ENCODE data around the gene FBXO33. TPM values are rescaled to one million over a fixed set of nuclear protein-coding genes. Genes with fewer than 3 reads are reported as not detected.
A peak's percentile ranks its signal among the peaks of the same experiment; 100 is the strongest.

Gene FBXO33
- total RNA-seq, 1 experiment from 2014 or later = 9.5 TPM

DNA sequence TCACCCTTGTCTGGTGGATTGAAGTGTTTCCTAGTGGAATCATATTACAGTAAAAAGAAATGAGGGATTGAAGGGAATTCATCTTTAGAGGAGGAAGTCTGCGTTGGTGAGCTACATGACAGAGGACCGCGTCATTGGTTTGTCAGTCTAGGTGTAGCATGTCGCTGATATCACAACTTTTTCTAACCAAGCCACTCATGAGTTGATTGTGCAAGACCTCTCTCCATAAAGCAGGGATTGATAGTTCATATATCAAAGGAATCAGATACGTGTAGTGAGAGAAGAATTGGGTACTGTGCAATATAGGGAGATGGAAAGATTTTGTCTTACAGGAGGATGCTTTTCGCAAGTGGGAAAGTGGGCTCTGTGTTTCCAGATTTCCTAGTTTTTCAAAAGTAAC lies 3.0 kb upstream of the FBXO33 start:
- POLR2A ChIA-PET (ENCODE audit: low non-redundant PET) = no interaction called here
- no peak overlapping the region for H3K4me3 ChIP-seq (ENCODE audit: low read depth, low read length, poor library complexity, severe bottlenecking)
- no peaks in the 10 kb centered on the region for H3K36me3 ChIP-seq (ENCODE audit: insufficient read depth, low read length, poor library complexity, severe bottlenecking)
- no TSS peak for BruUV-seq (replicated peaks)
- H3K4me1 ChIP-seq (ENCODE audit: insufficient read depth, low read length, poor library complexity, severe bottlenecking) = peaks cover 9% of the 10 kb centered on the region
- CTCF ChIA-PET = no interaction called here
- TF ChIP-seq, protein P1, sequence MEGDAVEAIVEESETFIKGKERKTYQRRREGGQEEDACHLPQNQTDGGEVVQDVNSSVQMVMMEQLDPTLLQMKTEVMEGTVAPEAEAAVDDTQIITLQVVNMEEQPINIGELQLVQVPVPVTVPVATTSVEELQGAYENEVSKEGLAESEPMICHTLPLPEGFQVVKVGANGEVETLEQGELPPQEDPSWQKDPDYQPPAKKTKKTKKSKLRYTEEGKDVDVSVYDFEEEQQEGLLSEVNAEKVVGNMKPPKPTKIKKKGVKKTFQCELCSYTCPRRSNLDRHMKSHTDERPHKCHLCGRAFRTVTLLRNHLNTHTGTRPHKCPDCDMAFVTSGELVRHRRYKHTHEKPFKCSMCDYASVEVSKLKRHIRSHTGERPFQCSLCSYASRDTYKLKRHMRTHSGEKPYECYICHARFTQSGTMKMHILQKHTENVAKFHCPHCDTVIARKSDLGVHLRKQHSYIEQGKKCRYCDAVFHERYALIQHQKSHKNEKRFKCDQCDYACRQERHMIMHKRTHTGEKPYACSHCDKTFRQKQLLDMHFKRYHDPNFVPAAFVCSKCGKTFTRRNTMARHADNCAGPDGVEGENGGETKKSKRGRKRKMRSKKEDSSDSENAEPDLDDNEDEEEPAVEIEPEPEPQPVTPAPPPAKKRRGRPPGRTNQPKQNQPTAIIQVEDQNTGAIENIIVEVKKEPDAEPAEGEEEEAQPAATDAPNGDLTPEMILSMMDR (conservative IDR thresholded peaks at IDR 0.05; ENCODE audit: low read depth, low read length) = no peak
- TF ChIP-seq EZH2 (IDR thresholded peaks at IDR 0.05; ENCODE audit: borderline replicate concordance, low read depth, low read length, poor library complexity, severe bottlenecking) = no peak
- no peaks in the 10 kb centered on the region for H3K27me3 ChIP-seq (replicated peaks; ENCODE audit: insufficient read depth, low read depth, low read length, poor library complexity)
- no peak for DNase-seq (ENCODE audit: low spot score)
- H3K9me3 ChIP-seq (ENCODE audit: low read depth, low read length, poor library complexity, severe bottlenecking) = no peaks in the 10 kb centered on the region
- H3K27ac ChIP-seq (ENCODE audit: low read depth, low read length, poor library complexity, severe bottlenecking) = no peak overlapping the region
- intact Hi-C loops (cut with micrococcal nuclease; ENCODE audit: unreplicated experiment) = no loop called here

DNA sequence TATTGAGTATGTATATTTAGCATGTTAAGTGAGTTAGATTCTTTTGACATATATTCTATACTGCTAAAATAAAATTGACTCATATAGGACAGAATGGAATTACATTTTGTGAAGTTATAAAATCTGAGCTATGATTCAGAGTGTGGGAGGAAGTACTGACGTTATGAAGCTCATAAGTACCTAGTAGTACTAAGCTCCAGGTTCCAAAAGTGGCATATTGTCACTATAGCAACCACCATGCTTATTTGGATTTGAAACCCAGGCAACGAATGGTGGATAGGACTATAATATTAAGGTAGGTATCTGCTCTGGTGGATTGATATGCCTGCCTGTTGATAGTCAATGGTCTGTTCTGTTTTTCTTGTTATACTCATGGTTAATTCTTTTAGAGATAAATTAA lies 2.2 kb upstream of the FBXO33 start:
- BruUV-seq (replicated peaks) = no TSS peak
- CTCF ChIA-PET = no interaction called here
- Histone ChIP-seq H3K27me3 (replicated peaks; ENCODE audit: insufficient read depth, low read depth, low read length, poor library complexity) (no peaks in the 10 kb centered on the region), H3K27ac (ENCODE audit: low read depth, low read length, poor library complexity, severe bottlenecking) (no peak overlapping the region), H3K9me3 (ENCODE audit: low read depth, low read length, poor library complexity, severe bottlenecking) (no peaks in the 10 kb centered on the region), H3K4me3 (ENCODE audit: low read depth, low read length, poor library complexity, severe bottlenecking) (no peak overlapping the region), H3K4me1 (ENCODE audit: insufficient read depth, low read length, poor library complexity, severe bottlenecking) (peaks cover 17% of the 10 kb centered on the region), H3K36me3 (ENCODE audit: insufficient read depth, low read length, poor library complexity, severe bottlenecking) (no peaks in the 10 kb centered on the region)
- POLR2A ChIA-PET (ENCODE audit: low non-redundant PET) = no interaction called here
- TF ChIP-seq EZH2 (IDR thresholded peaks at IDR 0.05; ENCODE audit: borderline replicate concordance, low read depth, low read length, poor library complexity, severe bottlenecking) = no peak
- TF ChIP-seq, protein P1 (conservative IDR thresholded peaks at IDR 0.05; ENCODE audit: low read depth, low read length) = no peak
- no peak for DNase-seq (ENCODE audit: low spot score)
- intact Hi-C loops (cut with micrococcal nuclease; ENCODE audit: unreplicated experiment) = no loop called here

DNA sequence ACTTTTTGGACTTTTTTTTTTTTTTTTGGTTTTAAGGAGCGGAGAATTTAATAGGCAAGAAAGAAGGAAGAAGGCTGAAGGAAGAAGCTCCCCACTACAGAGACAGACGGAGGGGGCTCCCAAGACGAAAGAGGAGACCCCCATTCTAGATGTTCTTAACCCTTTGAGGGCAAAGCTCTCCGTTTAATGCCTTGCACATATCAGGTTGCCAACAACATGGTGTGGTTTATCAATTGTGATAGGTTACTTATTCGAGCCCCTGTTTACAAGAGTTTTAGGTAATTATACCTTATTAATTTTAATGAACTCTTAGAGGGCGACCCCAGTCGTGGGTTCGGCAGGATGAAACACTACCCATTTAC lies 1.2 kb upstream of the FBXO33 start:
- no peaks in the 10 kb centered on the region for H3K36me3 ChIP-seq (ENCODE audit: insufficient read depth, low read length, poor library complexity, severe bottlenecking)
- ChIA-PET CTCF (no interaction called here), POLR2A (ENCODE audit: low non-redundant PET) (interaction anchor here (0.6 kb wide), 1 partner anchor 263 kb away, joined by 3 read pairs; the partner anchor contains the start of gene TRAPPC6B)
- intact Hi-C loops (cut with micrococcal nuclease; ENCODE audit: unreplicated experiment) = no loop called here
- no peaks in the 10 kb centered on the region for H3K27me3 ChIP-seq (replicated peaks; ENCODE audit: insufficient read depth, low read depth, low read length, poor library complexity)
- TF ChIP-seq, protein P1 (conservative IDR thresholded peaks at IDR 0.05; ENCODE audit: low read depth, low read length) = no peak
- TF ChIP-seq EZH2 (IDR thresholded peaks at IDR 0.05; ENCODE audit: borderline replicate concordance, low read depth, low read length, poor library complexity, severe bottlenecking) = no peak
- no peak for DNase-seq (ENCODE audit: low spot score)
- H3K9me3 ChIP-seq (ENCODE audit: low read depth, low read length, poor library complexity, severe bottlenecking) = no peaks in the 10 kb centered on the region
- peak overlapping the region; percentile 89 for H3K4me3 ChIP-seq (ENCODE audit: low read depth, low read length, poor library complexity, severe bottlenecking)
- H3K4me1 ChIP-seq (ENCODE audit: insufficient read depth, low read length, poor library complexity, severe bottlenecking) = peaks cover 17% of the 10 kb centered on the region
- TSS peak; percentile 72 for BruUV-seq (replicated peaks)
- H3K27ac ChIP-seq (ENCODE audit: low read depth, low read length, poor library complexity, severe bottlenecking) = peak overlapping the region; percentile 91
